ENCODE measurements around the gene PCMT1.
A peak's percentile ranks its signal among the peaks of the same experiment; 100 is the strongest.
"Not testable (repeated sequence)": the region's sequence is repeated elsewhere in the genome, so short reads cannot be mapped to it uniquely, and the experiment has no call there.

Gene PCMT1

DNA sequence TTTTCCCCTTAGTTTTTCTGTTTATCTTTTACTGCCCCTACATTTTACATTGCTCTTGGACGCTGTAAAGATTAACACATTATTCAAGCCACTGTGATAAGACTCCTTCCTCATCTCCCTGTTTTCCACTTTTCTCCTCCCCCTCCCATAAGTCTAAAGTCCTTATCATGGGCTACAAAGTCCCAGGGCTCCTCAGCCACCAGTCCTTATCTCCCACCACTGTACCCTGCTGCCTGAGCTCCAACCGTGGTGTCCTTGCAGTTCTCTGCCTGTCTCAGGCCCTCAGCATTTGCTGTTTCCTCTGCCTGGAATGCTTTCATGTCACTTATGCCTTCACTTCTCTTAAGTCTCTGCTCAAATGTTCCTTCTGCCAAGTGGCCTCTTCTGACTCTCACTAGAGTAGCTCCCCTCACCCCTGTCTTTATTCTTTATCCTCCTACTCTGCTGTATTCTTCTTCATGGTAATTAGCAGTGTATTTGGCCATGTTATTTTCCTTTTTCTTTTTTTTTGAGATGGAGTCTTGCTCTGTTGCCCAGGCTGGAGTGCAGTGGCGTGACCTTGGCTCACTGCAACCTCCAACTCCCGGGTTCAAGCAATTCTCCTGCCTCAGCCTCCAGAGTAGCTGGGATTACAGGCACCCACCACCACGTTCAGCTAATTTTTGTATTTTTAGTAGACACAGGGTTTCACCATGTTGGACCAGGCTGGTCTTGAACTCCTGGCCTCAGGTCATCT lies 20.9 kb upstream of the PCMT1 start:
- no peak for TF ChIP-seq ZFX (IDR thresholded peaks at IDR 0.05)
- H3K27ac ChIP-seq, result no peak overlapping the region

GRCh38 chr6:149729824-149730223 lies 19.7 kb upstream of the PCMT1 start:
- H3K27ac ChIP-seq, result no peak overlapping the region
- TF ChIP-seq CTCF (conservative IDR thresholded peaks at IDR 0.05) (no peak), ZFX (IDR thresholded peaks at IDR 0.05) (no peak)

DNA sequence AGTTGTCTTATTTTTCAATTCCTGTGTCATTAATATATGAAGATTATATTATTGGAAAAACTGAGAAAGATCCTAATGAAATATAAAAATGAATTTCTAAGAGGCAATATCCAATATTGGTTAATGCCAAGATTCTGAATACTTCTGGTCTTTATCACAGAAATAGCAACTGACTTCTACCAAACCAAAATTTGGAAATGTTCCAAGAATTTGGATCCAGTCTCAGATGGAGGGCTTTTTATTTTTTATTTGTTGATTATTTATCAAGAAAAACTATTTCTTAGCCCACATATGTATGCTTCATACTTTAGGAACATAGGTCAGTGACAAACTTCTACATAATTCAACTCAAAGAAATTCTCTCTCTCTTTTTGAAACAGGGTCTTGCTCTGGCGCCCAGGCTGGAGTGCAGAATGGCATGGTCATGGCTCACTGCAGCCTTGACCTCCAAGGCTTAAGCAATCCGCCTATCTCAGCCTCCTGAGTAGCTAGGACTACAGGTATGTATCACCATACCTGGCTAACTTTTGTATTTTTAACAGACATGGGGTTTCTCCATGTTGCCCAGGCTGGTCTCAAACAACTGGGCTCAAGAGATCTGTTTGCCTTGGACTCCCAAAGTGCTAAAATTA lies 16.3 kb upstream of the PCMT1 start:
- H3K27ac ChIP-seq, result no peak overlapping the region
- TF ChIP-seq ZFX (IDR thresholded peaks at IDR 0.05), result no peak
- no peak for TF ChIP-seq CTCF (conservative IDR thresholded peaks at IDR 0.05)

- no peak overlapping the region for H3K27ac ChIP-seq
- no peak for TF ChIP-seq CTCF (conservative IDR thresholded peaks at IDR 0.05)
- no peak for TF ChIP-seq ZFX (IDR thresholded peaks at IDR 0.05)
Measured at GRCh38 chr6:149734915-149735314, 14.6 kb upstream of the PCMT1 start.

DNA sequence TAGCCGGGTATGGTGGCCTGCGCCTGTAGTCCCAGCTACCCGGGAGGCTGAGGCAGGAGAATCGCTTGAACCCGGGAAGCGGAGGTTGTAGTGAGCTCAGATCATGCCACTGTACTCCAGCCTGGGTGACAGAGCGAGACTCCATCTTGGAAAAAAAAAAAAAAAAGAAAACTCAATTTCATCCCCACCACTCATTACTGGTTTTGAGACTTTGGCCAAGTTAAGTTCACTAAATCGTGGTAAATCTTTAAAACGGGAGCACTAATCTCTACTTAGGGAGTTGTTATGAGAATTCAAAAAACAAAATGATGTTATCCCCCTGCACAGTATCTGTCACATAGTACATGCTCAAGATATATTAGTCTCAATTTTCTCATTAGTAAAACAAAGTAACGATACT lies 4.3 kb upstream of the PCMT1 start:
- H3K27ac ChIP-seq, result not testable (repeated sequence)

DNA sequence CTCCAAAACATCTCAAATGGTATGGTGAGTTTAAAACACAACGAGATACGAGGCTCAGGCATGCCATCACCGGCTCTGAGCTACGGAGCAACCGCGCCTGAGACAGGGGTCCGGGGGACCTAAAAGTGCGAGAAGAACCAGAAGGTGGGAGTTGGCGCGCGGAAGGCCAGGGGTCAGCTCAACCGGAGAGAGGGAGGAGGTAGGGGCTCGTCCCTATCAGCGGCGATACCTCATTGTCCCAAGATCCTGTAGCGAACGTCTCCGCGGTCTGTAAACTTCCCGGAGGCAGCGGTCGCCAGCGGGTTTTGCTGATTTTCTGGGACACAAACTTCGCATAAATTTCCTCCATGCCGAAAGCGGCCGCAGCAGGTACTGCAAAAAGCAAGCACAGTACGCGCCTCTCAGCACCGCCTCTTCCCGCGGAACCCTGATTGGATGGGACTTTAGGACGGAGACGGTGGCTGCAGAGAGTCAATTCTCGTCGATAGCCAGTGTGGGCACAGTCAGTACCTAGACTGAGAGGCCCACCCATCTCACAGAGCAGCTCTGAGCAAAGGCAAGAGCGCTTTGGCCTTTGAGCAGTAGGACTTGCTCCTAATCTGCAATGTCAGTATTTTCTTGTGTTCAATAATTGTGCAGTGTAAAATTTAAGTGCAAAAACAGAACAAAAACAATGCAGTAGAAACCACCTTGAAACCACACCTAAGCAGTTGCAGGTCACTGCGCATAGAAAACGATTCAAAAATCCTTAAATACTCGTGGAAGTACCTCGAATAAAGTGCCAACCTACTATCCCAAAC lies 3.2 kb upstream of the PCMT1 start, which contains the start of gene NUP43:
Gene NUP43, minus strand, starts transcription at position 383 of the 800 bp plus-strand sequence. Its CDS starts 34 bp downstream, at position 349.
- peak within 1 kb of the TSS; percentile 90 for H3K27ac ChIP-seq
- TF ChIP-seq ZFX (IDR thresholded peaks at IDR 0.05) (peak; percentile 38; the same call in 1 of the 2 replicates), CTCF (conservative IDR thresholded peaks at IDR 0.05) (peak; percentile 58)

DNA sequence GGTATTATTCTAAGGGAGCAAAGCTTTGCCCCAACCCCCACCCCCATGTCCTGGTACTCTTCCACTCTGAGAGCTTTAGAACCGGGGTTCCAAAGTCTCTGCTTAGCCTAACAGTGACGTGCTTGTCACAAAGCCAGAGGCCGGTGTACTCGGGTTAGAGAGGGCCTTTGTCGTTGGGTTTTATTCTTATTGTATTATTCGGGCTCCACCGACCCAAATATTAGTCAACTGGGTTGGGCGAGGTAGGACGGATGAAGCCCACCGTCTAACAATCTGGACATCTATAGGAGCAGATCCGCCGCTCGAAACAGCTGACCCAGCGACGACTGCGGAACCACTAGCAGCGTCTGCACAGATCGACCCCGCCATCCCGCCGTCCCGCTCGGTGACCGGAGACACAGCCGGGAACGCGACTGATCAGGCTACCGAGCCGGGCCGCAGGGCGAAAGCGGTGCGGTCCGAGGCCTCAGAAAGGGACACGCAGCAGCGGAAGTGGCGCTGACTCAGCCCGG lies 403 bp upstream of the PCMT1 start:
- H3K27ac ChIP-seq, result peak overlapping the region; percentile 93

- peak overlapping the region; percentile 93 for H3K27ac ChIP-seq
Measured at GRCh38 chr6:149750136-149750609, 632 bp downstream of the PCMT1 start.

More at GRCh38 chr6:149750136-149750609, 632 bp downstream of the PCMT1 start:
- TF ChIP-seq CTCF (conservative IDR thresholded peaks at IDR 0.05) (no peak), ZFX (IDR thresholded peaks at IDR 0.05) (0 out of 2 replicates have a peak, but pooled peaks have one; percentile 7)

Data from C4-2B (cell line).